Motor neuron (in vitro differentiated cells): ENCODE measurements around the gene MTF2. TPM values are rescaled to one million over a fixed set of nuclear protein-coding genes. Genes with fewer than 3 reads are reported as not detected.
"Not testable (repeated sequence)": the region's sequence is repeated elsewhere in the genome, so short reads cannot be mapped to it uniquely, and the experiment has no call there.

Experiments
- ATAC-seq, 8 experiments: fragments of 200-7000 bp; cut with Tn5 transposase; replicated peaks in 6 of 8; 2 replicates each; pipeline ENCODE4 v1.8.0; 2021; ENCODE audit warnings: mild to moderate bottlenecking in 8 of 8, moderate library complexity in 8 of 8
- H3K27ac ChIP-seq, 2 donors: fragments of 250-450 bp; sonication (Bioruptor Pico); 2 replicates each; pipeline ENCODE4 v1.9.0; 2021; ENCODE audit warnings: antibody characterized with exemption in 2 of 2, mild to moderate bottlenecking in 2 of 2, moderate library complexity in 1 of 2
- H3K4me1 ChIP-seq, 2 donors: fragments of 250-450 bp; sonication (Bioruptor Pico); replicated peaks in 1 of 2; 2 replicates each; pipeline ENCODE4 v1.6.1; 2021; ENCODE audit warnings: antibody characterized with exemption in 2 of 2, mild to moderate bottlenecking in 2 of 2, moderate library complexity in 1 of 2
- H3K4me3 ChIP-seq, 5 donors: fragments of 250-450 bp; sonication (Bioruptor Pico); 2 replicates each; pipeline ENCODE4 v1.9.0; 2021; ENCODE audit warnings: antibody characterized with exemption in 5 of 5, mild to moderate bottlenecking in 5 of 5, moderate library complexity in 4 of 5
- WGBS, 10 experiments: fragments of 450-650 bp; shearing (Covaris generic); methylation state at CpG; one replicate each; pipeline ENCODE4 v1.0.0; 2022; 5-methylcytosine and 5-hydroxymethylcytosine counted together
- in situ Hi-C, 9 experiments: fragments of 400-800 bp; cut with MboI; loops; one replicate each; pipeline ENCODE4 v1.15.0; 2021; ENCODE audit warnings: low sequenced_read_pairs in 9 of 9, low pct_unique_long_range_greater_than_20kb in 2 of 9; ENCODE audit not compliant: unreplicated experiment in 9 of 9
- total RNA-seq, 8 experiments: library from RNA; unstranded; fragments of 300-600 nt; gene quantifications; 2 replicates each; pipeline versions ENCODE4 v1.2.3 to v1.2.4, GENCODE V29; 2022

MTF2 gene
- 100 to 1,000 TPM in 3 of 8 experiments, 10 to 100 TPM in 5; 12.7 to 180 (median 77.5) TPM for total RNA-seq

- Histone ChIP-seq H3K4me3 (peak within 1 kb of the TSS; percentile 67 to 89 (median 86)), H3K27ac (peak within 1 kb of the TSS; percentile 90 to 93), H3K4me1 (peaks cover 5 to 8% of the 10 kb centered on the region in 2 donors)
- 0 to 5% (median 0%) methylated on average over 3 to 34 of the region's 49 CpGs; no CpG with 5 or more reads in 4 of the 10 experiments for WGBS, 10 experiments
- in situ Hi-C loops, result no loop called here
- ATAC-seq, result peak; percentile 77 to 96 (median 94)
Measured at GRCh38 chr1:93078986-93079654, at the start of gene MTF2. Gene MTF2 (plus strand): TSS chr1:93079283. CDS start chr1:93079527, 244 bp downstream.

- WGBS, 10 experiments, result 0 to 89% (median 47%) methylated on average over 1 to 3 of the region's 3 CpGs; no CpG with 5 or more reads in 1 of the 10 experiments
- no peak overlapping the region for H3K27ac ChIP-seq
- in situ Hi-C loops, result no loop called here
- no peak overlapping the region for H3K4me3 ChIP-seq
- ATAC-seq, result no peak
- no peaks in the 10 kb centered on the region for H3K4me1 ChIP-seq
Measured at GRCh38 chr1:93029317-93029716, 49.8 kb upstream of the MTF2 start.

GRCh38 chr1:93030191-93030590 lies 48.9 kb upstream of the MTF2 start:
- H3K4me3 ChIP-seq, H3K4me1 ChIP-seq, in situ Hi-C loops, ATAC-seq, H3K27ac ChIP-seq: not testable (repeated sequence)
- WGBS, 10 experiments, result 33 to 100% (median 95%) methylated on average over 1 to 3 of the region's 4 CpGs; no CpG with 5 or more reads in 3 of the 10 experiments

GRCh38 chr1:93031711-93032110 lies 47.4 kb upstream of the MTF2 start:
- no peak overlapping the region for H3K27ac ChIP-seq
- in situ Hi-C loops, result no loop called here

GRCh38 chr1:93033029-93033428 lies 46.1 kb upstream of the MTF2 start:
- Histone ChIP-seq H3K4me3 (no peak overlapping the region), H3K27ac (no peak overlapping the region), H3K4me1 (peaks cover 5 to 11% of the 10 kb centered on the region in 2 donors)
- no peak for ATAC-seq
- 55 to 92% (median 67%) methylated on average over 2 to 5 of the region's 5 CpGs; no CpG with 5 or more reads in 1 of the 10 experiments for WGBS, 10 experiments
- in situ Hi-C loops, result no loop called here

More at GRCh38 chr1:93031711-93032110, 47.4 kb upstream of the MTF2 start:
- 6 to 100% (median 66%) methylated on average over 1 to 3 of the region's 3 CpGs for WGBS, 10 experiments
- ATAC-seq, result no peak
- H3K4me3 ChIP-seq, result no peak overlapping the region
- H3K4me1 ChIP-seq, result peaks cover 5 to 11% of the 10 kb centered on the region in 2 donors

GRCh38 chr1:93033785-93034184 lies 45.3 kb upstream of the MTF2 start:
- no peak overlapping the region for H3K4me3 ChIP-seq
- ATAC-seq, result no peak
- peaks cover 5 to 11% of the 10 kb centered on the region in 2 donors for H3K4me1 ChIP-seq

GRCh38 chr1:93034397-93034796 lies 44.7 kb upstream of the MTF2 start:
- ATAC-seq, result no peak
- Histone ChIP-seq H3K27ac (no peak overlapping the region), H3K4me1 (peaks cover 5 to 11% of the 10 kb centered on the region in 2 donors), H3K4me3 (no peak overlapping the region)
- 50 to 100% (median 94%) methylated on average over 1 of the region's 1 CpG for WGBS, 10 experiments
- in situ Hi-C loops, result no loop called here

More at GRCh38 chr1:93033785-93034184, 45.3 kb upstream of the MTF2 start:
- H3K27ac ChIP-seq, result no peak overlapping the region
- WGBS, 10 experiments, result 68 to 100% (median 91%) methylated on average over 1 to 3 of the region's 3 CpGs
- in situ Hi-C loops, result no loop called here

- 69 to 100% (median 89%) methylated on average over 2 to 4 of the region's 4 CpGs; no CpG with 5 or more reads in 3 of the 10 experiments for WGBS, 10 experiments
- in situ Hi-C loops, result no loop called here
- ATAC-seq, result no peak
- Histone ChIP-seq H3K27ac (no peak overlapping the region), H3K4me3 (no peak overlapping the region), H3K4me1 (peaks cover 5 to 11% of the 10 kb centered on the region in 2 donors)
Measured at GRCh38 chr1:93036672-93037071, 42.4 kb upstream of the MTF2 start.

GRCh38 chr1:93042187-93043056 lies 36.7 kb upstream of the MTF2 start:
- Histone ChIP-seq H3K27ac (no peak overlapping the region), H3K4me3 (no peak overlapping the region), H3K4me1 (no peaks in the 10 kb centered on the region)
- in situ Hi-C loops, result no loop called here
- peak in 2 of 8 experiments; percentile 17 to 43 for ATAC-seq
- WGBS, 10 experiments, result 38 to 86% (median 75%) methylated on average over 4 to 10 of the region's 10 CpGs; no CpG with 5 or more reads in 1 of the 10 experiments

GRCh38 chr1:93043057-93043557 lies 36.0 kb upstream of the MTF2 start:
- no peak for ATAC-seq
- in situ Hi-C loops, result no loop called here
- 40 to 98% (median 91%) methylated on average over 3 to 4 of the region's 4 CpGs; no CpG with 5 or more reads in 4 of the 10 experiments for WGBS, 10 experiments
- no peak overlapping the region for H3K27ac ChIP-seq
- H3K4me3 ChIP-seq, result no peak overlapping the region
- H3K4me1 ChIP-seq, result no peaks in the 10 kb centered on the region

GRCh38 chr1:93047618-93048017 lies 31.5 kb upstream of the MTF2 start:
- 17 to 100% (median 72%) methylated on average over 1 to 3 of the region's 3 CpGs; no CpG with 5 or more reads in 1 of the 10 experiments for WGBS, 10 experiments
- Histone ChIP-seq H3K4me3 (no peak overlapping the region), H3K27ac (no peak overlapping the region), H3K4me1 (no peaks in the 10 kb centered on the region)
- ATAC-seq, result no peak
- in situ Hi-C loops, result no loop called here

- Histone ChIP-seq H3K27ac (no peak overlapping the region), H3K4me3 (no peak overlapping the region), H3K4me1 (no peaks in the 10 kb centered on the region)
- ATAC-seq, result peak in 2 of 8 experiments; percentile 37 to 42
- whole genome bisulfite sequencing, 10 experiments, result 0 to 100% (median 64%) methylated on average over 1 of the region's 1 CpG; no CpG with 5 or more reads in 4 of the 10 experiments
- in situ Hi-C loops, result no loop called here
Measured at GRCh38 chr1:93051961-93052360, 27.1 kb upstream of the MTF2 start.

GRCh38 chr1:93056214-93056613 lies 22.9 kb upstream of the MTF2 start:
- no peak overlapping the region for H3K27ac ChIP-seq
- 10 to 50% (median 30%) methylated on average over 2 to 4 of the region's 4 CpGs; no CpG with 5 or more reads in 1 of the 10 experiments for WGBS, 10 experiments
- ATAC-seq, result no peak
- H3K4me1 ChIP-seq, result no peaks in the 10 kb centered on the region
- in situ Hi-C loops, result no loop called here
- H3K4me3 ChIP-seq, result no peak overlapping the region
